GM23248 (cell line): Measurements from ENCODE around the gene IGIP.

ENCODE experiments used
- EZH2 ChIP-seq: fragments of 200-600 bp; sonication (generic); IDR thresholded peaks from 2 replicates; pipeline ENCODE4 v1.6.1; 2018; ENCODE audit warnings: antibody characterized with exemption, mild to moderate bottlenecking; ENCODE audit not compliant: insufficient read depth, poor library complexity, severe bottlenecking
- EZH2phosphoT487 ChIP-seq: fragments of 200-600 bp; sonication (generic); IDR thresholded peaks from 2 replicates; pipeline ENCODE4 v1.6.1; 2018; ENCODE audit warnings: antibody characterized with exemption, moderate library complexity, mild to moderate bottlenecking, low read depth; ENCODE audit not compliant: insufficient read depth

DNA sequence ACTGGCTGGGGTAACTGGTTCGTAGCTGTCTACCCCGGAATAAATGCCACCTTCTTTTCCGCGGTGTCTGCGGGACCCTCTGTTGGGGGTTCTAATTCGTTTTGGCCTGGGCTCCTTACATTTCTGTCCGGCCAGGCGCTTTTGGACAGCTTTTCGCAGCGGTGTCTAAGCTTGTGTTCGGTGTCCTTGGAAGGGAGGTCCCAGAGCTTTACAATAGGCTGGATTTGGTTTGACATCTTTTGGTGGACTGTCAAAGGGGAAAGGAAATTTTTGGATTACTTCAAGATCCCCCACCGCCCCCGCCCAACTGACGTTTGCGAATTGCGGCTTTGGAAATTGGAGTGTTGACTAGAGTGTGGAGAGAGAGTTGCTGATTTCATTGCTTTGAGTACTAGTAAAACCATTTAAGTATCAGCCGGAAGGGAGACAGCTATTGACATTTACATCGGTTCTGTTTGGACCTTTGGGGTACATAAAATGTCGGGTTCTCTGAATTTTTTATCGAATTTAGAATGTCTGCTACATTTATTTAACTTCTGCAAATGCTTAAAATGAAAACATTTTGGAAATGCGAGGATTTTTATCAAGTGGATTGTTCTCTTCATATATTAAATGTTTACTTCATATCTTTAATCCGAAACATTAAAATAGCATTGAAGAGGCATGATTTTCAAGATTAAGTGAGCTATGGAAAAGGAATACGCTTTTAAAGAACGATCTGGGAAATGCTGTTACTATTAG, 16.5 kb upstream of the IGIP start:
- no peak for TF ChIP-seq EZH2
- no peak for TF ChIP-seq EZH2phosphoT487
